GM18861 (cell line): ENCODE measurements around the gene CD274.
"Not testable (repeated sequence)": the region's sequence is repeated elsewhere in the genome, so short reads cannot be mapped to it uniquely, and the experiment has no call there.

Source experiments
- ATAC-seq: cut with Tn5 transposase; IDR thresholded peaks from one replicate; pipeline ENCODE4 v1.9.1; 2021; ENCODE audit not compliant: unreplicated experiment

Gene CD274

DNA sequence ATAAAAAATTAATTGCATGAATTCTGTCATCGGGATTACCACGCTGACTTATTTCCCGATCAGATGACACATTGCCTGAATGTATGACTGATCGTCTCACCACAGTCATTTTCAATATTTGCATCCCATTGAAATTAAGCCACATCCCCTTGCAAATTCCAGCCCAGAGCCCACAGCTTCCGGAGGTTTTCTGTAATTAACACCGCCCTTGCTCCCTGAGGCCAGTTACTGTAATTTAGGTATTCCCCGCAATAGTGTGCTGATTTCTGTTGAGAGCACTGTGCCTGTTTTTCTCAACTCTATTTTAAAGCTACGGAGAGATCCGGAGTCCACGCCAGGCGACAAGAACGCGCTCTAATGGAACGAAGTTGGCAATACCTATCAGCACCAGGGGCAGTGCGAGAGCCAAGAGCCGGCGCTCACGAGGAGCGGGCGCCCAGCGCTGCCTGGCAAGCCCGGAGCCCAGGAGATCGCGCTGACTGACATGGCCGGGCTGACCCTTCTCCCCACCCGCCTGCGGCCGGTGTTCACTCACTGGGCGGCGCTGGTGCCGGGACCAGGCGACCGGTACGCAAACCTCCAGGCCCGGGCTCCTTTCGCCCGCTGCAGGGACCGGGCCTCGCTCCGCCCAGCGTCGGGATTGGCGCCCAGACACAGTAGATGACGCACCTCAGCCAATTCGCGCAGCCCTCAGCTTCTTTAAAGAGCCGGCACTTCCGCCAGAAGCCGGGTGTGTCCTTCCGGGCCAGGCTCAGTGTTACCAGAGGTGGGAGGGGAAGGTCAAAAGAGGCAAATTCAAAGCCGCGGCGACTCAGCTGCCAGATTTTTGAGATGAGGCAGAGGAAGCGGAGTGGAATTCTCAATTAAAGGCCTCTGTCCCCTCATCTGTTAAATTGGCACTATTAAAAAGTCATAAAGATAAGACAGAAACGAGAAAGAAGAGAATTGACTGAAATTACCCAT, 12.8 kb upstream of the CD274 start, which contains the start of gene PLGRKT:
Gene PLGRKT (minus strand): TSS at position 672 of the 963 bp plus-strand sequence. CDS start 5,948 bp downstream, outside the sequence.
- peak; percentile 74 for ATAC-seq

DNA sequence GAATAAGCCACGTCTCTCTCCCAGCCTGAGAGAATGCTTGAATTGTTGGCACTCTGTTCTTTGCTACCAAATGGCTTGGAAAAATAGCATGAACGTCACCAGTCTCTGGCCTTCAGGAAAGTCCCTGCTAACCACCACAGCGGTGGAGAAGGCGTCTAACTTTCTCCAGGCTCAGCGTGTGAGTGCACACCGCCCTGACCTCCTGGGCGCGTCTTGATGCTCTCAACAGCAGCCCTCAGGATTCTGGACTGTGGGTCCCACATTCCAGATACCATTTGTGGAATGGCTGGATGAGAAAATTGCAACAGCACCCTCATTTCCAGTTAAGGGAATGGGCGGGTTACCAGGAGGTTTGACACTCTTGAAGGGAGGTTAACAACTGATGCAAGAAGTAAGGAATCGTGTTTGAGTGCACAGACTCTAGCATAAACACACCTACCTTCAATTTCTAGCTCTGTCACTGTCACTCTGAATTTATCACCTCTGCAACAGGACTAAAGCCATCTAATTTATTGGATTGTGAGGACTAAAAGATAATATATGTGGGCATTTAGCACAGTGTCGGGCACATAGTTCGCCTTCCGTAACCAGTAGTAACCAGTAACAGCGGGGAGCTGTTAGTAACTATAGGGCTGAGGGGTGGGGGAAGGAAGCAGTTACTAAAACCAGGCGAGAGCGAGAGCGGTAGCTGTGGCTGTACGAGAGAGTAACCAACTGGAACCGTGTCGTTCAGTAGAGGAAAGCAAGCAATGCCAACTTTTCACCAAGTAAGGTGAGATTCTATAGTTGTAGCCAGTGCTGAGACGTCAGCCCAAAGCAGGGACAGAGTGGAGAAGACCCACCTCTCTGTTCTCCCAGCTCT, 11.8 kb upstream of the CD274 start:
- ATAC-seq, result peak; percentile 55

DNA sequence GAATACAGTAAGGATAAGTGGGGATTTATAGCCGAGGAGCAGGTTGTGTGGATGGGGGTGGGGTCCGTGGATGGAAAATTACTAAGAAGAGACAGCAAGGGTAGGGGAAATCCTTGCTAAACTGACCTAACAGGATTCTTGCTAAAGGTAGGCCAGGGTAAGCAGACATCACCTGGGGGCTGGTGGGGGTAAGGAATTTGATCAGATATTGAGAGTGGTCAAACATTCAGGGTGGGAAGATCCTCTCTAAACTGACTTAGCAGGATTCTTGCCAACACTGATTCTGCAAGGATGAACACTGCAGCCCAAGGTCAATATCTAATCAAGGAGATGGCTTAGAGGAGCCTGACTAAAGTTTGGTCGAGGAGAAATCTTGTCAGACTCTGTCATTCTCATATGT, 9.9 kb upstream of the CD274 start:
- no peak for ATAC-seq

DNA sequence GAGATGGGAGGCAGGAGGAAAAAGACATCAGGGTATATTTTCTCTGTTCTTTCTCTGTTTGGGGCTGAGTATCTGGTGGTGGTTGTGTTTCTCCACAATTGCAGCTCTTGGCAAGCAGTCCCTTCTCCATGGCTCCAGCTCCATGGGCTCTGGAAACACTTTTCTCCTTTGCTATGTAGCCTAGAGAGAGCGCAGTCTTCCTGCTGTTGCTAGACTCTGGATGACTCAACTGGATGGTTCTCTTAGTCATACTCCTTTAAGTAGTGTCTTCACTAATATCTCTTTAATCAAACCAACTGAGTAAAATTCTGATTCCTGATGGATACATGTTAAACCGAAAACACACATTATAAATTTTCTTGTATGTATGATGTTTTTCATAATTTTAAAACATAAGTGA, 9.3 kb upstream of the CD274 start:
- no peak for ATAC-seq

DNA sequence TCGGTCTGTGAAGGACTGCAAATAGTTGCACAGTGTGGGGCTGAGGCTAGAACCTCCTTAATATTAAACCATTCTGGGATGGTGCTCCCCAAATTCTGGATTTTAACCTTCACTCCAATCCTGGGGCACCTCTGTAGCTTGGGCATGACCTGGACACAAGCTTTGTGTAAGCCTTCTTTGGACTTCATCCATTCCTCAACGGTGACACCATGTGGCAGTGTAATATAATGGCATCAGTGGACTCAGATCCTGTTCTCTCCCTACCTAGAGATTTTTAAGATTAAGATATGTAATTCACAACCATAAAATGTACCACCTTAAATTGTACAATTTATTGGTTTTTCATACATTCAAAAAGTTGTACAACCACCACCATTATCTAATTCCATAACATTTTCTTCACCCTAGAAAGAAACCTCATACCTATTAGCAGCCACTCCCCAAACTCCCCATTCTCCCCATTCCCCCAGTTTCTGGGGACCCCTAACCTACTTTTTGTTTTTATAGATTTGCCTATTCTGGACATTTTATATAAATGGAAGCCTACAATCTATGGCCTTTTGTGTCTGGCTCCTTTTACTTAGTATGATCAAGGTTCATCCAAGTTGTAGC, 7.8 kb upstream of the CD274 start:
- ATAC-seq, result peak; percentile 20

DNA sequence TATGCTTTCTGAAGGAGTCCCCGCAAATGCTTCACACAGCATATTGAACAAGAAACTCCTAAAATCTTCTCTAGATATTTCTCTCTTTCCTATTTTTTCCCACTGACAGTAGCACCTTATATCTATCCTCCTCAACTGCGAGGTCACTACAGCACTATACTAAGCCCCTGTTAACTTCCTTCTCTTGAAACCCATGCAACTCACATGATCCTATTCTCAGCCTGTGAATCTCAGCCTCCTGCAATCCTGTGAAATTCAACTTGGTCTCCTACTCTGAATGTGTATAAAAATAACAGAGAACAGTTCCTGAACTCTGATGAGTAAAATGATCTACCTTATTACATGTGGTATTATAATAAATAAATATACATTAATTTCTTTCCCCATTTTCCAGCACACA, 6.5 kb upstream of the CD274 start:
- no peak for ATAC-seq

DNA sequence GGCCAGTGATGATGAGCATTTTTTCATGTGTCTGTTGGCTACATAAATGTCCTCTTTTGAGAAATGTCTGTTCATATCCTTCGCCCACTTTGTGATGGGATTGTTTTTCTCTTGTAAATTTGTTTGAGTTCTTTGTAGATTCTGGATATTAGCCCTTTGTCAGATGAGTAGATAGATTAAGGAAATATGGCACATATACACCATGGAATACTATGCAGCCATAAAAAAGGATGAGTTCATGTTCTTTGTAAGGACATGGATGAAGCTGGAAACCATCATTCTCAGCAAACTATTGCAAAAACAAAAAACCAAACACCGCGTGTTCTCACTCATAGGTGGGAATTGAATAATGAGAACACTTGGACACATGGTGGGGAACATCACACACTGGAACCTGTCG, 5.2 kb upstream of the CD274 start:
- not testable (repeated sequence) for ATAC-seq

DNA sequence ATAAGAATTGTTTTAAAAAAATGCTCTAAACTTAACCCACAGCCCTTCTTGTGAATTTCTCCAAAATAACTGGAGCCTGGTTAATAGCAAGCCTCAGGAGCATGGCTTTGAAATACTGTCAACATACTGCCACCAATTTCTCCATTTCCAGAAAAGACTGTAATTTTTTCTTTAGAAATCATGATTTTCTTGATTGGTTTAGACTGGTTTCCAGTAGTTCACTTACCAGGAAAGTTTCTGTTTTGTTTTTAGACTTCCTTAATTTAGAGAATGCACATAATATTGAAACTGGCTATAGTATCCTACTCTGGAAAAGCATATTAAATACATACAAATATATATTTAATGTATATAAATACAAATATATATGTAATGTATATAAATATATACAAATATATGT, 4.5 kb upstream of the CD274 start:
- no peak for ATAC-seq

DNA sequence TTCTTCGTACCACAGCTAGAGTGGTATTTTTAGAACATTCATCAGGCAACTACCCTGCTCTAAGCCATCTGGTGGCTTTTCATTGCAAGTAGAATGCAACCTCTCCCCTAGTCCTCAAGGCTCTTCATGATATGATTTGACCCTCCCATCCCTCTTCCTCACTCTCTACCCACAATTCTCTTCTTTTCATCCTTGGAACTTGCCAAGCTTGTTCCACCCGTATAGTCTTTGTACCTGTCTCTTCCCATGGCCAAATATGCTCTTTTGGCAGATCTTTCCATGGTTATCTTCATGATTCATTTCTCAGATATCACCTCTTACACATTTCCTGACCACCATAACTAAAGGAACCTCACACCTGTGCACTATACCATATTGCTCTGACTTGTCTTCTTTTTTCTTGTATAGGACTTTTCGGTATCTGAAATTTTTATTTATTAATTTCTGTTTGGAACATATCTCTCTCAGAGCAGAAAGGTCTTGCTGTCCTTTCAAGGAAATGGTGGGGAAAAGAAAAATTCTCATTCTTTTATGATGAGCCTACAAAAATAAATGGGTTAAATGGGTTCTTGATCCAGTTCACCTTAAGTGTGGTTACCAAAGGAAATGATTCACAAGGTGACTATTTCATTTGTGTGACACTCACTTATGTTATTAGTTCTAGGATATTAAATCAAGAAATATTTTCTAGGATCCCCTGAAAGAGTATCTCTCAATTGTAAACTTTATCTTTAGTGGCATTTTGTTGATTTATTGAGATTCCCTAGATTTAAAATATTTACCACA, 3.7 kb upstream of the CD274 start:
- no peak for ATAC-seq

DNA sequence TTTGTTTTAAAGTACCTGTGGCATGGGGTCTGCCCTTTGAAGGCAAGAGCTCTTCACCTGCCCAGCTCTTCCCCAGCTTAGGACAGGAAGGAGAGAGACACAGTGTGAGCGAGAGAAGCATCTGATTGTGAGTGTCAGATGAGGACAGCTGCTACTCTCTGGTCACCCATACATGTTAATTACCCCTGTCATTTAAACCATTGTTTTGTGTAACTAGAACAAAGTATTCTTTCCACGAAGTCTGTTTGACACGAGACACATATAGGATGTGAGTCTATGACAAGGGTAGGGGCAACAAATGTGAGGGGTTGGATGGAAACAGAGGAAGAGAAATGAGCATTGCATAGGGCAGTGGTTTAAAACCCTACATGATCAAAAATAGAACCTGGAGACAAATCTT, 3.0 kb upstream of the CD274 start:
- ATAC-seq, result no peak

DNA sequence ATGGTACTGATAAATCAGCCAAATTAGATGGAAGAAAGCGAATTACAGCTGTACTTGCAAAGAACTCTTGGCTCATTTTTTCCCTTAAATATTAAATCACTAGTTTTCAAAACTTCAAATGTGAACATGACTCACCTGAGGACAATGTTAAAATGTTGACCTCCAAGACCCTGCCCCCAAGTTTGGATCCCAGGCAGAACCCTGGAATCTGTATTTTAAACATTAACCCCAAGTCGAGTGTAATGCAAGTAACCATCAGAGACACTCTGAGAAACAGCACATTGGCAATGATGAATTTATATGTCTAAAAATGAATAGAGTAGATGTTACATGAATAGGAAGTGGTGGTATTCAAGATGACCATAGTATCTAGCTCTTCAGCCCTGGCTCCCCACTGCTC, 2.3 kb upstream of the CD274 start:
- no peak for ATAC-seq

DNA sequence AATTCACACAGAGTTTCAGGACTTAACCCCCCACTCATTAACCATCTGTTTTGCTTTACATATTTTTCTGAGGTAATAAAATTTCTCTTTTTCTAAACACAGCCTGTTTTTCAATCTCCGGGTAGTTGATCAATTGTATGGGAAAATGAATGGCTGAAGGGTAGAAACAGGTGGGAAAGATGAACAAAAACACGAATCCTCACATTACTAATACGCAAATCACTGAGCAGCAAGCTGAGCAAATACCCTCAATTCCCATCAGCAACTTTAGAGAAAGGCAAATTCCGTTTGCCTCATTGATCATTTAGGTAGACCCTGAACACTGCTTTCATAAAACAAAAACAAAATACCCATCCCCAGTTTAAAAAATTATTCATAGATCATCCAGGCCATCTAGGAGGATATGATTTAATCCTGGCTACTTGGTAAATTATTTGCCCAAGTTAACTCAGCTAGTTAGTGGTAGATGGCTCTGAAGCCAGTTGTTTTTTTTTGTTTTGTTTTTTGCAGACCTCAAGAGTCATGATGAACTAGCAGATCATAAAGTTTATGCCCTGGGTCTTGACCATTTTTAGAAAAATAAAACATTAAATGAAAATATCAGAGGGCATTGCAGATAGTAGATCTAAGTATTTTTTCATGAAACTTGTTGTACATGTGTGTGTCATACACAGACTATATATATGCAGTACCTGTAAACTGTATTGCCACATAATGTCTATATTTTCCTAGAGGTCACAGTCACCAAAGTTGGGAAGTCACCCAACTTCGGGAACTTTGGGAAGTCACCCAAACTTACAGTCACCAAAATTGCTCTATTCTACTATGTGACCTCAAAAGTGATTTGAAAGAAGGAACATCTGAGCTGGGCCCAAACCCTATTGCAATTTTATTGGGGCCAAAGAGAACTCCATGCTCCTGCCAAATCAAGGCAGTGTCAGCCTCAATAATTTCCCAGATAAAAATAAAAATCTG, 1.6 kb upstream of the CD274 start:
- ATAC-seq, result no peak

DNA sequence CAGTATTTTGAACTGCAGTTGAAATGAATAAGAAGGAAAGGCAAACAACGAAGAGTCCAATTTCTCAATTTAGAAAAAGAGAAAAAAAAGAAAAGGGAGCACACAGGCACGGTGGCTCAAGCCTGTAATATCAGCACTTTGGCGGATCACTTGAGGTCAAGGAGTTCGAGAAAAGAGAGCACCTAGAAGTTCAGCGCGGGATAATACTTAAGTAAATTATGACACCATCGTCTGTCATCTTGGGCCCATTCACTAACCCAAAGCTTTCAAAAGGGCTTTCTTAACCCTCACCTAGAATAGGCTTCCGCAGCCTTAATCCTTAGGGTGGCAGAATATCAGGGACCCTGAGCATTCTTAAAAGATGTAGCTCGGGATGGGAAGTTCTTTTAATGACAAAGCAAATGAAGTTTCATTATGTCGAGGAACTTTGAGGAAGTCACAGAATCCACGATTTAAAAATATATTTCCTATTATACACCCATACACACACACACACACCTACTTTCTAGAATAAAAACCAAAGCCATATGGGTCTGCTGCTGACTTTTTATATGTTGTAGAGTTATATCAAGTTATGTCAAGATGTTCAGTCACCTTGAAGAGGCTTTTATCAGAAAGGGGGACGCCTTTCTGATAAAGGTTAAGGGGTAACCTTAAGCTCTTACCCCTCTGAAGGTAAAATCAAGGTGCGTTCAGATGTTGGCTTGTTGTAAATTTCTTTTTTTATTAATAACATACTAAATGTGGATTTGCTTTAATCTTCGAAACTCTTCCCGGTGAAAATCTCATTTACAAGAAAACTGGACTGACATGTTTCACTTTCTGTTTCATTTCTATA, 602 bp upstream of the CD274 start:
- no peak for ATAC-seq

DNA sequence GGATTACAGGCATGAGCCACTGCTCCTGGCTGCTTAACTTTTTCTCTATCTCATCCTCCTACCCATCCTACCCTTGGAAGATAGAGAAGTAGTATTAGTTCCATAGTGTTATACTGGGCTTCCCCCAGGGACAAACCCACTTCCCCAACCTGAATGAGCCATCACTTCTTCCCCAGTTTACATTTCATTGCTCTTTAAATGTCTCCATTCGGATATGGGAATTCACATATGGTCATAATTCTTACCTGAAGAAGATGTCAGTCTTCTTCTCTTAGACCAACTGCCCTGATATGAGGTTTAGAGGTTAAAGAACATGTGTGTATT, 1.9 kb downstream of the CD274 start:
- ATAC-seq, result no peak

DNA sequence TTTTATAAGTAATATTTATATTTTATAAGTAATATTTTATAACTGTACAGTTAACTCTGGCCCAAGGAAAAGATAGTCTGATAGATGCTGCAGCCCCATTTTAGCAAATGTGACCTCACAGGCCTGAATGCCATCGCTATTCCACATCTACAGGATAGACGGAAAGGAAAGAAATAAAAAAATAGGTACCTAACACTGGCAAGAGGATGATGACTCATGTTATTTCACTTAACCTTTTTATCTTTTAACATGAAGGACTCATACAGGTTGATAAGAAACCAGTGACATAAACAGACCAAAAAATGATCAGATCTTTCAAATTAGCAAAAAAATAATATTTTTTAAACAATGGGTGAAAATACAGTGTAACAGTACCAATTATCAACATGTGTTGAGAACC, 2.7 kb downstream of the CD274 start:
- ATAC-seq, result no peak

DNA sequence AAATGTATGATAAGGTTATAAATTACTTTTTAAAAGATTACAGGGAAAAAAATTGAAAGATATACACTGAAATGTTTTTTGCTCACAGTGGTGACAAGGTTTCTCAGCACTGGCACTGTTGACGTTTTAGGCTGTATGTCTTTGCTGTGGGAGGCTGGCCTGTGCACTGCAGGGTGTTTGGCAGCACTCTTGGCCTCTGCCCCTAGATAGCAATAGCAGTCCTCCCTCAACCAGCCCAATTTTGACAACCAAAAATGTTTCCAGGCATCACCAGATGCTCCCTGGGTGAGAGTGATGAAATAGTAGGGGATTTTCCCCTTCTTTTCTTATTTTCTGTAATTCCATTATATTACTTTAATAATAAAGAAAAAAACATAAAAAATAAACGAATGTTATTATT, 3.3 kb downstream of the CD274 start:
- peak; percentile 26 for ATAC-seq

DNA sequence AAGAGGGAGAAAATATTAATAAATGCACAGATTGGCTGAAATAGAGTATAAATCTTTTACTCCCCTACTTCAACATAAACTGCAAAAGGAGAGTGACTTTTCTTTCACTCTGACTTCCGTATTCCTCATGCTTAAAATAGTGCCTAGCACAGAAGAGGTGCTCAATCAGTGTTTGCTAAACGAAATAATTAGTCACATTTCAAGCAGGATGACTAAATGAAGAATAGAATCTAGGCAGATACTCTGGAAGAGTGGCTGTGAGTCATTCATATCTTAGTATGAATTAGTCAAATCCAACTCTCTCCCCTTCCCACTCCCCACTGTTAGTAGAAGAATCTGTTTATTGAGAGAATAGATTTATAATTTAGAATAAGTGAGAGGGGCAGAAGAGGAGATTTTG, 4.8 kb downstream of the CD274 start:
- ATAC-seq, result no peak

DNA sequence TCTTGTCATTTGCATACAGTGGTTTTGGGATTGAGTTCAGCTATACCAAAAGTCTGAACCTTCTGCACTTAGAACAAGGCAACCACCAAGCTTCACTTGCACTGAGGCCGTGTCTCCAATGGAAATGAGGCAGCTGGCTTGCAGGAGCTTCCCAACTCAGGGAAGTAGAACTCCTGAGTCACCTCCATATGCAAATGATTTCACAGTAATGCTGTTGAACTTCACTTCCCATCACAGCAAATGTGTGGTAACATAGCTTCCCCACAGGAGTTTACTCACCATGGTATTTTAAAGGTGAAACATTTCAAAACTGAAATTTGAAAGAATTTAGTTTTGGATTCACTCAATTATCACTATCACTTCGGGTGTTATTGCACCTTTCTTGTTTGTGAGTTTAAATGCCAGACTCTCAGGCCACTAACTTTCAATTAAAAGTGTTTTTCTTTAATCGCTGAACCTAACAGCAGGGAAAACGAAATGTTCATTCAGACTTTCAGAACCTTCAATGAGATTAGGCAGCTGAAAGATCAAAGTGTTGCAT, 9.0 kb downstream of the CD274 start:
- peak; percentile 49 for ATAC-seq
